Measurements from ENCODE around the gene HNRNPUL1. TPM values are rescaled to one million over a fixed set of nuclear protein-coding genes. Genes with fewer than 3 reads are reported as not detected.

Gene HNRNPUL1
- total RNA-seq, 1 donor: 114 TPM

DNA sequence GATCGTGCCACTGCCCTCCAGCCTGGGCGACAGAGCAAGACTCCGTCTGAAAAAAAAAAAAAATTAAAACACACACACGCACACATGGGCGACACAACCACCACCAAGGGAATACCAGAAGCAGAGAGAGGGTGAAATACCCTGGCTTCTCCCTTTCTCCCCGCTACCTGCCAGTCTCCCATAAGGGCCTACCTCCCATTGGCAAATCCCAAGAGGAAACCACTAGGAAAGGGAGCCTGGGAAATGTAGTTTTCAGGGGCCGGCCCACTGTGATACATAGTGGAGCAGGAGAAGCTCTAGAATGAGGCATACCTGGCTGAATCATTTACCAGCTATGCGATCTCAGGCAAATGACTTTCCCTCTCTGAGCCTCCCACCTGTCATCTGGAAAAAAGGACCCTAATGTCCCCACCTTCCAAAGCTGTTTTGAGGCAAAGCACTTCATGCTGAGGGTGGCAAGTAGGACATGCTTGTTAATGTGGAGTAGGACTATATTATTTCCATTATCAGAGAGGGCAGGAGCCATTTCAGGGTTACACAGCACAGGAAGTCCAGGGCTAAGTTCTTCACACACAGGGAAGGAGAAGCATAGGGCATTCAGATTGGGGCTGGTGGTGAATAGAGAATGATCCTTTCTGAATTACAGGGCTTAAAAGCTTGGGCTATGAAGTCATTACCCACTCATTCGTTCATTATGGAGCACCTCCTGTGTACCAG lies 14.3 kb upstream of the HNRNPUL1 start:
- Histone ChIP-seq H3K27ac (ENCODE audit: low read depth, low read length) (no peak overlapping the region), H4K20me1 (ENCODE audit: insufficient read depth, low read length) (peaks cover 10% of the 10 kb centered on the region), H3K4me1 (ENCODE audit: insufficient read depth, low read length) (no peaks in the 10 kb centered on the region), H3K79me2 (ENCODE audit: insufficient read depth, low read length) (peaks cover 49% of the 10 kb centered on the region), H3K9me3 (ENCODE audit: low read depth, low read length) (no peaks in the 10 kb centered on the region), H3K4me2 (ENCODE audit: insufficient read depth, low read length) (no peak overlapping the region), H3K36me3 (ENCODE audit: insufficient read depth, low read length) (peaks cover 95% of the 10 kb centered on the region), H2AFZ (ENCODE audit: low read length) (no peak overlapping the region), H3K27me3 (ENCODE audit: insufficient read depth, low read length) (no peaks in the 10 kb centered on the region), H3K4me3 (ENCODE audit: insufficient read depth, low read length) (no peak overlapping the region)
- DNase-seq (ENCODE audit: insufficient read length, low spot score, missing footprints): no peak
- TF ChIP-seq, protein P1, sequence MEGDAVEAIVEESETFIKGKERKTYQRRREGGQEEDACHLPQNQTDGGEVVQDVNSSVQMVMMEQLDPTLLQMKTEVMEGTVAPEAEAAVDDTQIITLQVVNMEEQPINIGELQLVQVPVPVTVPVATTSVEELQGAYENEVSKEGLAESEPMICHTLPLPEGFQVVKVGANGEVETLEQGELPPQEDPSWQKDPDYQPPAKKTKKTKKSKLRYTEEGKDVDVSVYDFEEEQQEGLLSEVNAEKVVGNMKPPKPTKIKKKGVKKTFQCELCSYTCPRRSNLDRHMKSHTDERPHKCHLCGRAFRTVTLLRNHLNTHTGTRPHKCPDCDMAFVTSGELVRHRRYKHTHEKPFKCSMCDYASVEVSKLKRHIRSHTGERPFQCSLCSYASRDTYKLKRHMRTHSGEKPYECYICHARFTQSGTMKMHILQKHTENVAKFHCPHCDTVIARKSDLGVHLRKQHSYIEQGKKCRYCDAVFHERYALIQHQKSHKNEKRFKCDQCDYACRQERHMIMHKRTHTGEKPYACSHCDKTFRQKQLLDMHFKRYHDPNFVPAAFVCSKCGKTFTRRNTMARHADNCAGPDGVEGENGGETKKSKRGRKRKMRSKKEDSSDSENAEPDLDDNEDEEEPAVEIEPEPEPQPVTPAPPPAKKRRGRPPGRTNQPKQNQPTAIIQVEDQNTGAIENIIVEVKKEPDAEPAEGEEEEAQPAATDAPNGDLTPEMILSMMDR (IDR thresholded peaks at IDR 0.05; ENCODE audit: extremely low read depth, low read depth, low read length): no peak

DNA sequence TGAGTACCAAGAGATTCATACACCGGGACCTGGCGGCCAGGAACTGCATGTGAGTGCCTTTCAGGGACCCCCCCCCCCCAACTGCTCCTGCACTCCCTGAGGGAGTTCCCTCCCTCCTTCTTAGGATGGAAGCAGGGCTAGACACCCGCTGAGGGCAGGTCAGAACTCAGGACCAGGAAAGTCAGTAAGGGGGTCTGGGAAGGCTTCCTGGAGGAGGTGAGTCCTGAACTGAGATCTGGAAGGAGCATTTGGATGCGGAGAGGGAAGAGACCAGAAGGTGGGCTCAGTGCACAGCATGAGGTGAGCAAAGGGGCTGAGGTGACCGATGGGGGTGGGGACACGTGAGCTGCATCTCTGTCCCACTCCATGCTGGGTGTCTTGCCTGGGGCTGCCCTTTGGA lies 10.5 kb upstream of the HNRNPUL1 start:
- Histone ChIP-seq H2AFZ (ENCODE audit: low read length) (no peak overlapping the region), H4K20me1 (ENCODE audit: insufficient read depth, low read length) (peaks cover 7% of the 10 kb centered on the region), H3K27me3 (ENCODE audit: insufficient read depth, low read length) (no peaks in the 10 kb centered on the region), H3K4me2 (ENCODE audit: insufficient read depth, low read length) (no peak overlapping the region), H3K4me1 (ENCODE audit: insufficient read depth, low read length) (no peaks in the 10 kb centered on the region), H3K4me3 (ENCODE audit: insufficient read depth, low read length) (no peak overlapping the region), H3K36me3 (ENCODE audit: insufficient read depth, low read length) (peaks cover 92% of the 10 kb centered on the region), H3K27ac (ENCODE audit: low read depth, low read length) (no peak overlapping the region), H3K9me3 (ENCODE audit: low read depth, low read length) (no peaks in the 10 kb centered on the region), H3K79me2 (ENCODE audit: insufficient read depth, low read length) (peaks cover 37% of the 10 kb centered on the region)
- TF ChIP-seq, protein P1 (IDR thresholded peaks at IDR 0.05; ENCODE audit: extremely low read depth, low read depth, low read length): no peak
- DNase-seq (ENCODE audit: insufficient read length, low spot score, missing footprints): no peak

DNA sequence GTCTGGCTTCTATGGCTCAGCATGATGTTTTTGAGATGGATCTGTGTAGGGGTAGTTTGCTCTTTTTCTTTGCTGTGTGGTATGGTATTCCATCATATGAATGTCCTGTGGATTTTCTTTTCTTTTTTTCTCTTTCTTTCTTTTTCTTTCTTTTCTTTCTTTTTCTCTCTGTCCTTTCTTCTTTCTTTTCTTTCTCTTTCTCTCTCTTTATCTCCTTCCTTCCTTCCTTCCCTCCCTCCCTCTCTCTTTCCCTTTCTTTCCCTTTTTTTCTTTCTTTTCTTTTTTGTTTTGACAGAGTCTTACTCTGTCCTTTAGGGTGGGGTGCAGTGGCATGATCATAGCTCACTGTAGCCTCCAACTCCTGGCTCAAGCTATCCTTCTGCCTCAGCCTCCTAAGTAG lies 9.0 kb upstream of the HNRNPUL1 start:
- Histone ChIP-seq H3K4me2 (ENCODE audit: insufficient read depth, low read length) (no peak overlapping the region), H3K27ac (ENCODE audit: low read depth, low read length) (no peak overlapping the region), H4K20me1 (ENCODE audit: insufficient read depth, low read length) (peaks cover 7% of the 10 kb centered on the region), H3K27me3 (ENCODE audit: insufficient read depth, low read length) (no peaks in the 10 kb centered on the region), H3K9me3 (ENCODE audit: low read depth, low read length) (no peaks in the 10 kb centered on the region), H3K4me3 (ENCODE audit: insufficient read depth, low read length) (no peak overlapping the region), H3K4me1 (ENCODE audit: insufficient read depth, low read length) (no peaks in the 10 kb centered on the region), H2AFZ (ENCODE audit: low read length) (no peak overlapping the region), H3K36me3 (ENCODE audit: insufficient read depth, low read length) (peaks cover 92% of the 10 kb centered on the region), H3K79me2 (ENCODE audit: insufficient read depth, low read length) (peaks cover 28% of the 10 kb centered on the region)
- DNase-seq (ENCODE audit: insufficient read length, low spot score, missing footprints): no peak
- TF ChIP-seq, protein P1 (IDR thresholded peaks at IDR 0.05; ENCODE audit: extremely low read depth, low read depth, low read length): no peak

DNA sequence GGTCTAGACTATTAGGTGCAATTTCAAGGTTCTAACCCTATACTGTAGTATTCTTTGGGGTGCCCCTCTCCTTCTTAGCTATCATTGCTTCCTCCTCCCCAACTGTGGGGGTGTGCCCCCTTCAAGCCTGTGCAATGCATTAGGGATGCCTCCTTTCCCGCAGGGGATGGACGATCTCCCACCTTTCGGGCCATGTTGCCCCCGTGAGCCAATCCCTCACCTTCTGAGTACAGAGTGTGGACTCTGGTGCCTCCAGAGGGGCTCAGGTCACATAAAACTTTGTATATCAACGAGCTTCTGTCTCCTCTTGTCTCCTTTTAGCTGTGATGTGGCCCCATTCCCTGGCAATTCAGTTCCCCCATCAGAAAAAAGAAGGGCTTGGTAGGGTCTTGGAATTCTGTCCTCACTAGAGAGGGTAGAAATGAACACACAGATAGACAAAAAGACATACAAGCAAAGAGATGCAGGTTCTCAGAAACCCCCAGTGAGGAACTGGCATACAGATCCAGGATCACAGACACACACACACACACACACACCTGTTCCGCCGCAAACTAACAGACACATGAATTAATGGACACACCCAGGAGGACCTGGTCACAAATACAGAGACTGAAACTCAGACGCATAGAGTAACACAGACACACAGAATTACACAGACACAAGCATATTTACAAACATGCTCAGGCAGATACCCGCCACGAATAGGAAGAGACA lies 2.5 kb upstream of the HNRNPUL1 start:
- no peaks in the 10 kb centered on the region for H3K27me3 ChIP-seq (ENCODE audit: insufficient read depth, low read length)
- H3K4me1 ChIP-seq (ENCODE audit: insufficient read depth, low read length): peaks cover 24% of the 10 kb centered on the region
- DNase-seq (ENCODE audit: insufficient read length, low spot score, missing footprints): no peak
- H3K4me3 ChIP-seq (ENCODE audit: insufficient read depth, low read length): peak overlapping the region; percentile 82
- H2AFZ ChIP-seq (ENCODE audit: low read length): no peak overlapping the region
- H3K4me2 ChIP-seq (ENCODE audit: insufficient read depth, low read length): peak overlapping the region; percentile 99
- peaks cover 49% of the 10 kb centered on the region for H3K36me3 ChIP-seq (ENCODE audit: insufficient read depth, low read length)
- TF ChIP-seq, protein P1 (IDR thresholded peaks at IDR 0.05; ENCODE audit: extremely low read depth, low read depth, low read length): no peak
- H4K20me1 ChIP-seq (ENCODE audit: insufficient read depth, low read length): peaks cover 4% of the 10 kb centered on the region
- no peaks in the 10 kb centered on the region for H3K9me3 ChIP-seq (ENCODE audit: low read depth, low read length)
- peaks cover 25% of the 10 kb centered on the region for H3K79me2 ChIP-seq (ENCODE audit: insufficient read depth, low read length)
- peak overlapping the region; percentile 96 for H3K27ac ChIP-seq (ENCODE audit: low read depth, low read length)
